ENCODE data around the gene RASGRF2.

The RASGRF2 gene, protein sequence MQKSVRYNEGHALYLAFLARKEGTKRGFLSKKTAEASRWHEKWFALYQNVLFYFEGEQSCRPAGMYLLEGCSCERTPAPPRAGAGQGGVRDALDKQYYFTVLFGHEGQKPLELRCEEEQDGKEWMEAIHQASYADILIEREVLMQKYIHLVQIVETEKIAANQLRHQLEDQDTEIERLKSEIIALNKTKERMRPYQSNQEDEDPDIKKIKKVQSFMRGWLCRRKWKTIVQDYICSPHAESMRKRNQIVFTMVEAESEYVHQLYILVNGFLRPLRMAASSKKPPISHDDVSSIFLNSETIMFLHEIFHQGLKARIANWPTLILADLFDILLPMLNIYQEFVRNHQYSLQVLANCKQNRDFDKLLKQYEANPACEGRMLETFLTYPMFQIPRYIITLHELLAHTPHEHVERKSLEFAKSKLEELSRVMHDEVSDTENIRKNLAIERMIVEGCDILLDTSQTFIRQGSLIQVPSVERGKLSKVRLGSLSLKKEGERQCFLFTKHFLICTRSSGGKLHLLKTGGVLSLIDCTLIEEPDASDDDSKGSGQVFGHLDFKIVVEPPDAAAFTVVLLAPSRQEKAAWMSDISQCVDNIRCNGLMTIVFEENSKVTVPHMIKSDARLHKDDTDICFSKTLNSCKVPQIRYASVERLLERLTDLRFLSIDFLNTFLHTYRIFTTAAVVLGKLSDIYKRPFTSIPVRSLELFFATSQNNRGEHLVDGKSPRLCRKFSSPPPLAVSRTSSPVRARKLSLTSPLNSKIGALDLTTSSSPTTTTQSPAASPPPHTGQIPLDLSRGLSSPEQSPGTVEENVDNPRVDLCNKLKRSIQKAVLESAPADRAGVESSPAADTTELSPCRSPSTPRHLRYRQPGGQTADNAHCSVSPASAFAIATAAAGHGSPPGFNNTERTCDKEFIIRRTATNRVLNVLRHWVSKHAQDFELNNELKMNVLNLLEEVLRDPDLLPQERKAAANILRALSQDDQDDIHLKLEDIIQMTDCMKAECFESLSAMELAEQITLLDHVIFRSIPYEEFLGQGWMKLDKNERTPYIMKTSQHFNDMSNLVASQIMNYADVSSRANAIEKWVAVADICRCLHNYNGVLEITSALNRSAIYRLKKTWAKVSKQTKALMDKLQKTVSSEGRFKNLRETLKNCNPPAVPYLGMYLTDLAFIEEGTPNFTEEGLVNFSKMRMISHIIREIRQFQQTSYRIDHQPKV (N-terminal part only)

DNA sequence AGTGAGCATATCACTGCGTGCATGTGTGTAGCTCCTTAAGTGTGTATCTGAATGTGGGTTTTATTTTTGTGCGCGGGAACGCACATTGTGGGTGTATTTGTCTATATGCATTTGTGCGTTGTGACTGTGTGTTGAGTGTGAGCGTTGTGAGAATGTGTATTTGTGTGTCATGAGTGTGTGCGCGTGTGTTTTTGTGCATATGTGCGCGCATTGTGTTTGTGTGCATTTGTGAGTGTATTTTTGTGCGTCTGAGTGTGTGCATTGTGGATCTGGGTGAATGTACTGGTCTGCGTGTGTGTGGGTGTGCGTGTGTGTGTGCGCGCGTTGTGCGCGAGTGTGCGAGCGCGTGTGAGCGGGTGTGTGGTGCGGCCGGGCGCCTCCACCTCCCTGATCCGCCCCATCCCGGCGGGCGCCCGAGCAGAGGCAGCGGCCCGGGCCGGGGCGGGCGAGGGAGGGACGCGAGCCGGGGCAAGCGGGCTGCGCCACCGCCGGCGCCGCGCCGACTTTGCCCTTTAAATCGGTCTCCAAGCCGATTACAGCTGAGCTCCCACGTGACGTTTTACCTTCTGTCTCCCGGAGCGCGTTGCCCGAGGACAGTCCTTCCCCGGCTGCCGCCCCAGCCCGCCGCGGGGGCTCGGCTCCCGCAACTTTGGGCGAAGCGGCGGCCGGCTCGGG lies at the start of gene RASGRF2:
Gene RASGRF2 (plus strand): TSS at position 596 of the 675 bp plus-strand sequence. CDS start 376 bp downstream, outside the sequence.
- DNase-seq: peak; percentile 53

DNA sequence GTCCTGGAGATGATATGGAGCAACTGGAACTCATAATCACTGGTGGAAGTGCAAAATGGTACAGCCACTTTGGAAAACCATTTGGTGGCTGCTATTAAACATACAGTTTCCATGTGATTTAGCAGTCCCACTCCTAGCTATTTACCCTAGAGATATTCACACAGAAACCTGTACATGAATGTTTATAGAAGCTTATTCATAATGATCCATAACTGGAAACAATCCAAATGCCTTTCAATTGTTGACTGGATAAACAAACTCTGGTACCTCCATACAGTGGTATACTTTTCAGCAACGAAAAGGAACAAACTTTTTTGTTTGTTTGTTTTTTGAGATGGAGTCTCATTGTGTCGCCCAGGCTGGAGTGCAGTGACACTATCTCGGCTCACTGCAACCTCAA lies 47.7 kb upstream of the RASGRF2 start:
- no peak for DNase-seq

DNA sequence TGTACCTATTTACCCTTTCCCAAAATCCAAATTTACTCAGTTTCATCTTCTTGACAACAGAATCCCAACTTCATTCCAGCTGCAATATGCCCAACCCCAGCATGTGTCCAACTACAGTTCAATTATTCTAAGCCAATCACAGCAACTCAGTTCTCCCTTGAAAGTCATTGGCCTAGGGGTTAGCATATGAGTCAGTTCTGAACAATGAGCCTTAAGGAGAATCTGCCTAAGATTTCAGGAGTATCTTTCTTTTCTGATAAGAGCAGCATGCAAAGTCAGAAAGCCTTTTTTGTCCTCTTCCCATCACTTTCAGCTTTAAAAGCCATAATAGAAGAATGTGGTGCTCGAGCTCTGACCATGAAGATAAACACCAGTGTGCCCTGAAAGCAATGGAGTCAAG lies 44.4 kb upstream of the RASGRF2 start:
- no peak for DNase-seq

DNA sequence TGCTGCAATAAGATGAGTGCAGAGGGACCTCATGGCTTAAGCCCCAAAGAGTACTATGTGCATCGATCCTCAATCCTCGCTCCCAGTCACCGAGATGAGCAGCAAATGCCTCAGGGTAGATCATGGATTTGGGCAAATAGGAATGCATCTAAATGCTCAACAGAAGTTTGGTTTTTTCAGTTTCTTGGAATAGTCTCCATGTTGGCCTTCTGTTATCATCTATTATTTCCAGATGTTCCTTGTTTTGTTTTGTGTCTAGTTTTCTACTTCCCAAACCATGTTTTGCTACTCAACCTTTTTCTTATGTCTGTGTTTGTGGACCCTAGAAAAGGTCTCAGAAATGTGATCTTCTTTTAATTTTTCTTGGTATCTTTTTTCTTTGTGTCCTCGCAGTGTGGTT lies 43.5 kb upstream of the RASGRF2 start:
- DNase-seq: no peak

DNA sequence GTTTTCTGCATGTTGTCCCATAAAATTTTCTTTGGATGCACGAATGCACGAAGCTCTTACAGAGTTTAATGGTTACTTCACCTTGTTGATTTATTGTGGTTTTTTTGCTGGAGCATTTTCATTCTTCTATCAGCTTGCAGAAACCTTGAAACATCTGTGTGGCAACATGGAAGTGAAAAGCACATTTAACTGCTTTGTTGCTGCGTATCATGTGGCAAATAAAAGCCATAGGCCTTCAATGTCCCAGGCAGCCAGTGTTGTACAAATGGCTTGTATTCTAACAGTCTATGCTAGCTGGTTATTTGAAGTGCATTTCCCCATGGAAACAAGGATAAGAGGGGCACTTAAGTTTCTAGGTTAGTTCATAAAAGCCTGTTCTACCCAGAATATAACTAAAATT lies 42.5 kb upstream of the RASGRF2 start:
- no peak for DNase-seq

DNA sequence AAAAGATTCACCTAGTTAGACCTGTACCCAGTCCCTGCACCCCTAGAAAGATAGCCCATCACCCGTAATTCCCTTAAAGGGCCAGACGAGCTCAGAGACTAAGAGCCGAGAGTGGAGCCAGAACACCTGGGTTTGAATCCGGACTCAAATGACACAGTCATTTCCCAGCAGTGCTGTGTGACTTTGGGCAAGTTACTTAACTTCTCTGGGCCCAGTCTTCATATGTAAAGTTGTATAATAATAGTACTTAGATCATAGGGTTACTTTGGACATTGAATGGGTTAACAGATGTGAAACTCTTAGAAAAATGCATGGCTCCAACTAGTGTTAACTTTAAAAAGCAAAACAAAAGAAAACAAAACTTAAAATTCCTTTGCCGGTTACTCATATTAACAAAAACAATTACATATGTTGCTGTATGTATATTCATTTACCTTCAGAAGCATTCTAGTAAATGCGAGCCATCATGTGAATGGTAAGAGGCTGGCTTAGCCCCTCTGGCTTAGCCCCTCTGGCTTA lies 40.4 kb upstream of the RASGRF2 start:
- DNase-seq: no peak

DNA sequence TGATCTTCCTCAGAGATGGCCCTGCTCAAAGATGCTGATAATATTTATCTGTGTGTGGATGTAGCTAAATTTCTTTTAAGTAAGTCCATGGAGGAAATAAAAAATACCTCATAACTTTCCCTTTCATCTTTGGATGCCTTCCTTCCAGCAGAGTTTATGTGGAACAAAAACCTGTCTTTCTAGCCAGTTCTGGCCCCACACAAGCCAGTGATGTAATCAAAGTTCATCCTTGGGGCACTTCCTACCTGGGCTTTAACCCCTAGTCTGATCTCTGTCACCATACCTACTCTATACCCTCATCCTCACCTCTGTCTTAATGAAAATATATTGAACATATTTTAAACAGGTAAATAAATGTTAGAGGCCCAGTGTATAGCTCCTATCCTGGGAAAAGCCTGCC lies 39.8 kb upstream of the RASGRF2 start:
- DNase-seq: no peak

DNA sequence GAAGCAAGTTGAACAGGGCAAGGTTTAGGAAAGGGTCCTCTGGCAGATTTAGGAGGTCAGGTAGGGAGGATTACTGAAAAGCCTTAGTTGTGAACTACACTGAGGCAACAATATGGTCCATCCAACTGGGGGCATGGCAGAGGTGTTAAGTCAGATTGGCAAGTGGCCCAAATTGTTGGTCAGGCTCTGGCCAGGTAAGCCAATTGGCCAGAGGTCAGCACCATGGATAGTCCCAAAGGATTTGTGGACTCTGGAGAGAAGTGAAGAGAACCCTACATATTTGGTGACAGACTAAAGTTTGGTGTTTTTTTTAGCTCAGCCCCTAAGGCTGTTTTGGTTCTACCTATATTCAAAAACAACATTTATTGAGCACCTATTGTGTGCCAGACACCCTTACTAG lies 39.1 kb upstream of the RASGRF2 start:
- DNase-seq: no peak

DNA sequence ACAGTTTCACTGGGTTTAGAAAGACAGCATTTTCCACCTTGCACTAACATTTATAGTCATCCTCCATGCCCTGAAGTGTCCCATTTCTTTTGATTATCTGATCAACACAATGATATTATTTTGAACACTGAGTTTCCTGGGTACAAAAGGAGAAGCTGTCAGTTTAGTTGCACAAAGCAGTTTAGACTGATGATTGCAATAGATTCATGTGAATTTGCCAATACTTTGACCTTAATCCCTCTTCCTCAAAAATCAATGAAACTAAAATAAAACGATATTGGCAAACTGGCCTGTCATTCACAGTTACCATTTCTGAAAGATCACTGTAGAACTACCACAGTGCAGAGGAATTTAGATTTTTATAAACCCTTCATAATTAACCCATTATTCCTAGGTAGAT lies 34.2 kb upstream of the RASGRF2 start:
- no peak for DNase-seq

DNA sequence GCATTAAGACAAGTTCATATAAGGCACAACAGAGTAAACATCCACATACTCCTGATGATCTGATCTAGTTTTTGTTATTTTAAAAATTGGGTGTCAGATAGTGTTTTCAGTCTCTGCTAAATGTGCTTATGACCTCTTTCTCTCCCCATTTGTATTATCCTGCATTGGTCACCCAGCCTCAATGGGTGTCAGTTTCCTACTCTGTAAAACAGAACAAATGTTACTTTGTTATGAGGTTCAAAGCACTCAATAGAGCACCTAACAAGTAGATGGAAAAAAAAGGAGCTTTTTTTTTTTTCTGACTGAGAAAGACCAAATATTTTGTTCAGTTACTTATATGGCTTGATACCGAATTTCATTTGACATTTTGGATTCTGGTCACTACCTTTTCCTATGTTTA lies 33.6 kb upstream of the RASGRF2 start:
- no peak for DNase-seq

DNA sequence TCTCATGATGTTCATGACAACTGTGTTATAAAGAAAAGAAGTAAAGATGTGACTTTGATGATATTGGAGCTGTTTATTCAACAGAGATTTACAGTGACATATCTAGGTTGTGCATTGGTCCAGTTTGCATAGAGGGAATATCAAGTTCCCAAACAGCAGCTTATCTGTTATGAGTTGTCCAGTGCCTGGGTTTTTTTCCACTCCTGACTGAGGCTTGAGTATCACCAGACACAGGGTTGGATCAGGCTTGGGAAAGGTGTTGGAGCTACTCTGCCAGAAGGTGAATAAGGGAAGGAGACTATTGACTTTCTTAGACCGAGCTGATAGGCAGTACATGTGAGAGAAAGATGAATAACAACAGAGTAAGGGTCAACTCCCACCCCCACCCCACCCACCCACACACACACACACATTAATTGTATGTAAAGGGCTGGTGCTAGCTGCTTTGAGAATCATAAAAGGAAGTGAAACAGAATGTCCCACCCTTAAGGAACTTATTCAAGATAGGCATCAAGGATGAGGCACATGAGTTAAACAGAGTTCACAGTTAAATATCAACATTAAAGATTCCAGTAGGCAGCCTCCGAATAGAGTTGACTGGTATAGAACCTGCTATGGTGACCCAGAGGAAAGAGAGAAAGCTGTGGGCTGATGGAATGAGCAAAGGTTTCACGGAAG lies 33.0 kb upstream of the RASGRF2 start:
- no peak for DNase-seq

DNA sequence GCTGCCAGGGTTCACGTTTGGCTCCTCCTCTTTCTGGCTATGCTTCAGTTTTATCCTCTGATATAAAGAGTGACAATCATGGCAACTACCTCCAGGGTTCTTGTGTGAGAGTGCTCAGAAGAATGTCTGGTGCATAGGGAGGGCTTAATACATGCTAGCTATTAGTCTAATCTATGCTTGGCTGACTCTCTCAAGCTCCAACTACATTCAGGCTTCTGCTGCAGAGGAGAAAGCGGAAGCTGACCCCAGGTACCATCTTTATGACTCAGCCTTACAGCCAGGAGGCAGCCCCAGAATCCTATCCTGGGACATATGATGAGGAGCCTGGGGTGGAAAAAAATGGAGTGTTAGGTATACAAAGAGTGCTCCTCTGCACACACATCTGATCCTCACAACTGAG lies 32.1 kb upstream of the RASGRF2 start:
- DNase-seq: no peak

DNA sequence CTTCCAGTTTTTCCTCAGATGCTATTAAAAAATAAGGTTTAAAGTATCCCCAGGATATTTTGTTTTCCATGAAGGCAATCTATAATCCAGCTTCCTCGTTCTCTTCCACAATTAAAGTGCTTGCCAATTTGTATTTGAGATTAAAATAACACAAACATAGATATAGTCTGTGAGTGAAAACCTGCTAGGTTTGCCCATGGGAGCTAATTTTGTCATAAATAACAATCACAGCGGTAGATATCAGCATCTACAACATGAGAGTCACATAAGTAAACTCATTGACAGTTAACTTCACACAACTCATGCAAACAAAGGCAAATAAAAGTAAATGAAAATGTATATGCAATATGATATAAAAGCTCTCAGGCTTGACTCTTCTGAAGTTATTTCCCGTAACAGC lies 29.2 kb upstream of the RASGRF2 start:
- DNase-seq: no peak

DNA sequence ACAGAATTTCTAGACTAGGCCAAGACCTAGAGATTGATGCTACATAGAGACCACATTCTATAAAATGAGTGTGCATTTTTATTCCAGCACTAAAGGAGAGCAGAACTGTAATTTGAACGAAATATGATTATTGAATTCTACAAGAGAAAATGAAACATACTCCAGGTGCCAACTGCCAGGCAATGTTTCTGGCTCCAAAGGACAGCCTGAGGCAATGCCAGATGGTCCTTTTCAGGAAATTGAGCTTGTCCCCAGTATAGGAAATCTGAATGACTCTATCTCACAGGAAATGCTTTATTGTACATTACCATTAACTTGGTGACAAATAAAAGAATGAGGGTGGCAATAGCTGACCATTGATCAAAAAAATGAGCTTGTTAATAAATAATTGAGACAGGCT lies 28.8 kb upstream of the RASGRF2 start:
- DNase-seq: no peak

DNA sequence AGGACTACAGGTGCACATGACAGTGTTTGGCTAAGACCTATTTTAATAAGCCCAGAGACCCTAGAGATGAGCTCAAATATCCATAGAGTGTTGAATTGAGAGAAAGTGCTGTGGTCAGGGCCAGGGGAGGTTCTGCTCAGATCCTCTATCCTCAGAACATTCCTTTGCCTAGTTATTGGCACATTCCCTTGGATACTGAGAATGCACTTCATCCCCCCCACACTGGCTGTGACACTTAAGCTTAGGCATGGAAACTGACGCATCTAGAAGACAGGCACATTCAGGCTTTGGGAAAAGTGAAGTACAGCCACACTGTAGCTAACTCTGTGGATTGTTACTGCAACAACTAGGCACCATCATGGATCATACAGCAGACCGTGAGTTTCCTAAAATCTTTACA lies 27.1 kb upstream of the RASGRF2 start:
- no peak for DNase-seq

DNA sequence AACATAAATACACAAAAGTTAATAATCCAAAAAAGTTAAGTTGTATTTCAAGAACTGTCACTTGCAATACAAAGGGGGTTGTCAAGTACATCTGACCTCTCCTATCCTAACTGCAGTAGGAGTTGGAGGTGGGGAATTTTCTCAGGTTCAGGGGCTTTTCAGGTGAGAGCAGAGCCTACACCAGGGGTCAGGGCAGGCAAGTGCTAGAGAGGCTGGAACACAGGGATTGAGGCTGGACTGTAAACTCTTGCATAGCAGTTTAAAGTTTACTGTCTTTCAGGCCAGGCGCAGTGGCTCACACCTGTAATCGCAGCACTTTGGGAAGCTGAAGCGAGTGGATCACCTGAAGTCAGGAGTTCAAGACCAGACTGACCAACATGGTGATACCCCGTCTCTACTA lies 25.4 kb upstream of the RASGRF2 start:
- DNase-seq: no peak

DNA sequence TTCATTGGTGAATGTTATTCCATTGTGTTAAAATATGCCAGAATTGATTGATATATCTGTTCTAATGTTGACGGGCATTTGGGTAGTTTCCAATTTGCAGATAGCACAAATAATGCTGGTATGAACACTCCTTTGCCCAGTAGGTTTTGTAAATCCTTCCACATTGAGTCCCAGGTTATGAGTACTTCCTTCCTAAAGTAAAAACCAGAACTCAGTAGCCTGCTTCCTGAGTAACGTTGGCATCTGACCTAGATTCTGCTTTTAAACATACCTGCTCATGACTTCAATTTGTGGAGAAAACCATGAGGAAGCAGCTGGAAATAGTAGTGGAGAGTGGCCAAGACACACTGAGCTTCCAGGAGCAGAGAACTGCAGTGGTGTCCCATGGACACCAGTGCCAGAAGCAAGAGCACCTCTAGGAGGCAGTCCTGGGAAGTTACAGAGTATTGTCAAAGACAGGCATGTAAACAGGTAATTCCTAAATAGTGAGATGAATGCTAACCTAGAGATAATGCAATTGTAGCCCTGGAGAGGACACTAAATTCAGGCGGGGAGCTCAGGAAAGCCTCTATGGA lies 24.3 kb upstream of the RASGRF2 start:
- DNase-seq: peak; percentile 13

DNA sequence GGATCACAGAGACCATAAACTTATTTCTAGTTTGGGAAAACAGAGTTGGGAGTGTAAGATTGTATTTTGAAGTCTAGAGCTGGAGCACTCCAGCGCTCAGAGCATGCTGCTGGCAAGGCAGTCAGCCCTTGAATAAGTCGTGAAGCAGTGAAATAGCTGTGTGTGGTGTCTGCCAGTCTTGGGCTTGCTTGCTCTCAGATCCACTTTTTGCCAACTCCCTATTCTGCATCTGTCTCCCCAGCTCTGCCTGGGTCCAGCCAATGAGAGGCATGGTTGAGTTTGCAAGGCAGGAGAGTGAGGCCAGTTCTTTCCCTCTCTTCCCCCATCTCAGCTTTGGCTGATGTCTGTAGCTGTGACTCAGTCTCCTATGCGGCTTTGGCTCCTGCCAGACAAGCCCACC lies 23.3 kb upstream of the RASGRF2 start:
- no peak for DNase-seq

DNA sequence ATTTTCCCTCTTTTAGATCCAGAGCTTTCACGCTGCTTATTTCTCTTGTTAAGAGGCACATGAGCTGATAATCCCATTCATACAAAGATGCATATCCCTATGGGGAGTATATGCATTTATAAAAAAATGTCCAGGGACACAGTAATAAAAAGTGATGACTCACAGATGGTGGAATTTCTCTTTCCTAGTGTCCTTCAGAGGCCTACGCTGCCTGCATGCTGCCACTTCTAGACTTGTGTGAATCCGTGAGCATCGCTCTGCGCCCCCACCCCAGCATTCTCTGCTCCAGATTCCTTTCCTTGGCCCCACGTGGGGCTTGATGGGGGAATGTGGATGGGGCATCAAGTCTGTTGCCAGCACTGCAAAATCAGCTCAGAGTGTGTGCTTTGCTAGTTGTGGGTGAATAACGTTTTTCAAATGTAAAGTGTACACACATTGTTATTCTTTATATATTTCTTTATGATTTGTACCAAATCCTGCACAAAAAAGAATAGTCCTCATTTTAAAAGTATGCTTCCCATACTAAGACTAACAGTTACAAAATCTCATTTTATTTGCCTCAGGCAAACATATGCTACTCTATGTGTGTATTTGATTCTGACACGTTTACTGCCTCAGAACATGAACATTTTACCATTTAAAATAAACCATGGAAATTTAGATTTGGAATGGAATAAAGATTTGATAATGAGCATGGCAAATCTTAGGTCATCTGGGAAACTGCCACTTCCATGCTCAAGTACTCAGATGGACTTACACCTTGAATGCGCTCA lies 22.4 kb upstream of the RASGRF2 start:
- DNase-seq: no peak

DNA sequence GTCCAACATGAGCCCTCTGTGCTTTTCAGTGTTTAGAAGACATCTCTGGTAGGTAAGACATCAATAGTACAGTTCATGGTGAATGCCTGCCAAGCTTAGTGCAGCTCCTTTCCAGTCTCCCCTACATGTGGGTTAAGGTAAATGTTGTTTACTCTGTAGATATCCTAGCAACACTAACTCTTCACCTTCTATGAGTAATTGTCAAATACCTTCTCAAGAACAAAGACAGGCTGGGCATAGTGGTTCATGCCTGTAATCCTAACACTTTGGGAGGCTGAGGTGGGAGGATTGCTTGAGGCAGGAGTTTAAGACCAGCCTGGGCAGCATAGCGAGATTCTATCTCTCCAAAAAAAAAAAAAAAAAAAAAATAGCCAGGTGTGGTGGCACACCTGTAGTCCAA lies 18.7 kb upstream of the RASGRF2 start:
- DNase-seq: no peak

DNA sequence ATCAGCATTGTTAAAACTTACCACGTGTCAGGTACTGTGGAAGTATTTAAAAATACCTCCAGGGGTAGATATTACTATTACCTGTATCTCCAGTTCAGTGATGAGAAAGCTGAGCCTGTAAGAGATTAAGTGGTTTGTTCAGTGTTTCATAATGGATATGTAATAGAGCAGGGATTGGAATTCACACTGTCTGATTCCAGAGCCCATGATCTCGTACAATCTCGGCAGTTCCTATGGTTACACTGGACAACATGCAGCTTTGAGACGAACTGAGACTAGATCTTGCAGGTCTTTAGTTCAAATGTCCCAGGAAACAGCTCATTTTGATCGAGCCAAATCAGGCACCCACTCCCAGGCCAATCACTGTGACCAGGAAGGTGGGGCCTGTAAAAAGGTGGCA lies 8.8 kb upstream of the RASGRF2 start:
- DNase-seq: no peak
